Cardiac fibroblast (primary cell): ENCODE data around the gene LHPP.

ENCODE experiments used
- DNase-seq, 2 donors: peaks; one replicate each; pipeline versions ENCODE4 v3.0.0 to v3.0.0-alpha.2; 2010; ENCODE audit warnings: low read depth in 2 of 2
- H3K4me3 ChIP-seq, 2 donors: replicated peaks in 1 of 2; 1 replicate in 1 of 2; 2 replicates in 1 of 2; pipeline ENCODE4 v1.5.1; 2011; ENCODE audit warnings: low read depth in 2 of 2, low read length in 2 of 2, mild to moderate bottlenecking in 2 of 2, moderate library complexity in 1 of 2
- CTCF ChIP-seq: IDR thresholded peaks from one replicate; pipeline ENCODE4 v1.5.1; 2011; ENCODE audit warnings: low read depth, mild to moderate bottlenecking, low read length, inconsistent platforms

Gene LHPP

GRCh38 chr10:124505279-124505678, 43.7 kb downstream of the LHPP start:
- H3K4me3 ChIP-seq, result no peak overlapping the region
- no peak for TF ChIP-seq CTCF
- no peak for DNase-seq

GRCh38 chr10:124508070-124508667, 46.5 kb downstream of the LHPP start:
- H3K4me3 ChIP-seq, result no peak overlapping the region
- no peak for DNase-seq
- no peak for TF ChIP-seq CTCF

GRCh38 chr10:124508907-124509454, 47.4 kb downstream of the LHPP start:
- no peak for DNase-seq
- no peak for TF ChIP-seq CTCF
- H3K4me3 ChIP-seq, result no peak overlapping the region

- H3K4me3 ChIP-seq, result no peak overlapping the region
- DNase-seq, result no peak
Measured at GRCh38 chr10:124509880-124510632, 48.4 kb downstream of the LHPP start.

GRCh38 chr10:124510759-124511158, 49.1 kb downstream of the LHPP start:
- no peak for DNase-seq
- no peak for TF ChIP-seq CTCF
- H3K4me3 ChIP-seq, result no peak overlapping the region

More at GRCh38 chr10:124509880-124510632, 48.4 kb downstream of the LHPP start:
- TF ChIP-seq CTCF, result no peak

GRCh38 chr10:124511205-124512039, 49.8 kb downstream of the LHPP start:
- no peak overlapping the region for H3K4me3 ChIP-seq
- no peak for DNase-seq
- no peak for TF ChIP-seq CTCF
